HCT116 (cell line): Measurements from ENCODE around the gene AP3D1. TPM values are rescaled to one million over a fixed set of nuclear protein-coding genes. Genes with fewer than 3 reads are reported as not detected.

Experiments used
- ATAC-seq: fragments of 200-7000 bp; cut with Tn5 transposase; 2 replicates; pipeline ENCODE4 v1.9.1; 2020; ENCODE audit warnings: mild to moderate bottlenecking, moderate library complexity
- BruUV-seq: library from RNA; stranded (reverse); fragments of 400-500 nt; replicated peaks from 2 replicates; lab custom pipeline; 2021; lab: Mats Ljungman, UMichigan
- CTCF ChIA-PET: fragments of 300-600 bp; sonication (Branson Sonifier 250); formaldehyde crosslinking; loops from one replicate; lab custom pipeline; 2021; ENCODE audit warnings: antibody characterized with exemption; lab: Charles Lee
- POLR2A ChIA-PET: fragments of 300-600, 350-600 bp; sonication (Branson Sonifier 250); formaldehyde crosslinking; loops from one replicate; lab custom pipeline; 2021; ENCODE audit warnings: antibody characterized with exemption; lab: Charles Lee
- RAD21 ChIA-PET, 2 experiments: fragments of 300-600 bp; sonication (Branson Sonifier 250); formaldehyde crosslinking; loops; one replicate each; lab custom pipeline; 2023; ENCODE audit warnings: low total read pairs in 2 of 2; ENCODE audit not compliant: uncharacterized antibody in 2 of 2, unreplicated experiment in 2 of 2, low non-redundant PET in 1 of 2; lab: Charles Lee
- DNase-seq: peaks from one replicate; pipeline ENCODE4 v3.0.0-alpha.2; 2010; ENCODE audit warnings: low read depth, low spot score
- H2AFZ ChIP-seq: fragments of 200-600 bp; shearing (Covaris generic), sonication (generic); 2 replicates; pipeline ENCODE4 v1.6.1; 2017; ENCODE audit warnings: low read depth, mixed run types, mixed read lengths, antibody characterized with exemption, low read length; ENCODE audit not compliant: poor library complexity, severe bottlenecking
- H3K27ac ChIP-seq: 2 replicates; pipeline ENCODE4 v1.5.1; 2012; ENCODE audit warnings: low read depth, low read length
- H3K27me3 ChIP-seq: fragments of 200-600 bp; sonication (generic); 2 replicates; pipeline ENCODE4 v1.6.1; 2016; ENCODE audit warnings: mixed run types, low read length, mixed read lengths; ENCODE audit not compliant: insufficient read depth
- H3K36me3 ChIP-seq, 2 experiments: fragments of 200-500 bp in 1 of 2; fragments of 200-600 bp in 1 of 2; sonication (Bioruptor generic) in 1 of 2; sonication (generic) in 1 of 2; 2 replicates each; pipeline versions ENCODE4 v1.5.1 to v1.6.1; 2014 to 2016; ENCODE audit warnings: low read length in 2 of 2, inconsistent platforms in 1 of 2, mixed read lengths in 1 of 2, mixed run types in 1 of 2; ENCODE audit not compliant: insufficient read depth in 2 of 2, control insufficient read depth in 1 of 2
- H3K4me1 ChIP-seq, 2 experiments: fragments of 200-600 bp in 1 of 2; sonication (generic) in 1 of 2; 2 replicates each; pipeline versions ENCODE4 v1.5.1 to v1.6.1; 2012 to 2017; ENCODE audit warnings: low read length in 2 of 2, inconsistent platforms in 1 of 2, mild to moderate bottlenecking in 1 of 2, mixed read lengths in 1 of 2, mixed run types in 1 of 2, moderate library complexity in 1 of 2; ENCODE audit not compliant: insufficient read depth in 2 of 2, control insufficient read depth in 1 of 2
- H3K4me2 ChIP-seq: fragments of 200-600 bp; sonication (generic); 2 replicates; pipeline ENCODE4 v1.6.1; 2017; ENCODE audit warnings: mixed run types, low read length, mixed read lengths
- H3K4me3 ChIP-seq, 2 experiments: fragments of 200-600 bp in 1 of 2; sonication (generic) in 1 of 2; replicated peaks in 1 of 2; 2 replicates each; pipeline ENCODE4 v1.5.1; 2011 to 2016; ENCODE audit warnings: low read length in 2 of 2, control low read depth in 1 of 2, low read depth in 1 of 2, mild to moderate bottlenecking in 1 of 2, mixed read lengths in 1 of 2, mixed run types in 1 of 2
- H3K79me2 ChIP-seq: fragments of 200-600 bp; sonication (generic); 2 replicates; pipeline ENCODE4 v1.6.1; 2017; ENCODE audit warnings: mild to moderate bottlenecking, mixed run types, low read length, moderate library complexity, mixed read lengths; ENCODE audit not compliant: insufficient read depth
- H3K9ac ChIP-seq: fragments of 200-600 bp; sonication (generic); 2 replicates; pipeline ENCODE4 v1.6.1; 2016; ENCODE audit warnings: low read length, mixed read lengths
- H3K9me2 ChIP-seq: fragments of 200-600 bp; sonication (generic), shearing (Covaris generic); 2 replicates; pipeline ENCODE4 v1.6.1; 2017; ENCODE audit warnings: mixed run types, mild to moderate bottlenecking, moderate library complexity; ENCODE audit not compliant: insufficient read depth
- H3K9me3 ChIP-seq, 2 experiments: fragments of 200-500 bp in 1 of 2; fragments of 200-600 bp in 1 of 2; sonication (Bioruptor generic) in 1 of 2; sonication (generic) in 1 of 2; 2 replicates each; pipeline ENCODE4 v1.6.1; 2014 to 2017; ENCODE audit warnings: low read length in 2 of 2, mixed read lengths in 2 of 2, inconsistent platforms in 1 of 2, low read depth in 1 of 2, mild to moderate bottlenecking in 1 of 2, mixed run types in 1 of 2, moderate library complexity in 1 of 2; ENCODE audit not compliant: control insufficient read depth in 1 of 2, insufficient read depth in 1 of 2
- H4K20me1 ChIP-seq: fragments of 200-600 bp; sonication (generic), shearing (Covaris generic); 2 replicates; pipeline ENCODE4 v1.6.1; 2017; ENCODE audit warnings: mixed run types, mild to moderate bottlenecking, moderate library complexity; ENCODE audit not compliant: insufficient read depth
- CBX3 ChIP-seq: IDR thresholded peaks from 2 replicates; pipeline ENCODE4 v1.6.1; 2012; ENCODE audit warnings: low read depth
- CEBPB ChIP-seq: IDR thresholded peaks from 2 replicates; pipeline ENCODE4 v1.6.1; 2012; ENCODE audit warnings: low read depth
- EGR1 ChIP-seq: IDR thresholded peaks from 2 replicates; pipeline ENCODE4 v1.6.1; 2012; ENCODE audit warnings: low read depth
- ELF1 ChIP-seq: IDR thresholded peaks from 2 replicates; pipeline ENCODE4 v1.6.1; 2012; ENCODE audit warnings: low read depth, borderline replicate concordance
- EZH2 ChIP-seq: fragments of 200-600 bp; sonication (generic); IDR thresholded peaks from 2 replicates; pipeline ENCODE4 v1.6.1; 2017; ENCODE audit warnings: antibody characterized with exemption, mixed run types
- EZH2phosphoT487 ChIP-seq: fragments of 200-600 bp; IDR thresholded peaks from 2 replicates; pipeline ENCODE4 v1.6.1; 2018; ENCODE audit warnings: antibody characterized with exemption, borderline replicate concordance
- FOSL1 ChIP-seq: IDR thresholded peaks from 2 replicates; pipeline ENCODE4 v1.6.1; 2012; ENCODE audit warnings: low read depth
- JUND ChIP-seq: IDR thresholded peaks from 2 replicates; pipeline ENCODE4 v1.6.1; 2012
- POLR2A ChIP-seq: IDR thresholded peaks from 2 replicates; pipeline ENCODE4 v1.7.0; 2011; ENCODE audit warnings: borderline replicate concordance; ENCODE audit not compliant: insufficient read depth, insufficient read length; ENCODE audit errors: extremely low read depth
- POLR2AphosphoS5 ChIP-seq: IDR thresholded peaks from 2 replicates; pipeline ENCODE4 v1.6.1; 2011; ENCODE audit warnings: mild to moderate bottlenecking, low read depth, low read length, moderate library complexity
- RAD21 ChIP-seq: IDR thresholded peaks from 2 replicates; pipeline ENCODE4 v1.6.1; 2012; ENCODE audit warnings: low read depth, mild to moderate bottlenecking
- SIN3A ChIP-seq: IDR thresholded peaks from 2 replicates; pipeline ENCODE4 v1.6.1; 2012; ENCODE audit warnings: low read depth
- TCF7L2 ChIP-seq: IDR thresholded peaks from 2 replicates; pipeline ENCODE4 v1.7.0; 2011; ENCODE audit warnings: borderline replicate concordance, inconsistent platforms; ENCODE audit not compliant: insufficient read depth, insufficient read length; ENCODE audit errors: extremely low read depth
- YY1 ChIP-seq: IDR thresholded peaks from 2 replicates; pipeline ENCODE4 v1.6.1; 2011; ENCODE audit warnings: low read length, low read depth, moderate library complexity, mild to moderate bottlenecking; ENCODE audit not compliant: insufficient replicate concordance; ENCODE audit errors: extremely low read depth
- ZFX ChIP-seq: fragments of 450-650 bp; IDR thresholded peaks from 2 replicates; pipeline ENCODE4 v1.6.1; 2017
- intact Hi-C: fragments of 100-400 bp; cut with micrococcal nuclease; formaldehyde crosslinking; loops from 2 replicates; pipeline ENCODE4 v1.10.0; 2022
- total RNA-seq: library from RNA; stranded (reverse); gene quantifications from one replicate; pipeline ENCODE4 v1.2.1, GENCODE V29; 2021; ENCODE audit not compliant: unreplicated experiment
- TF ChIP-seq, protein P1 (sequence below): IDR thresholded peaks from 2 replicates; pipeline ENCODE4 v1.6.1; 2012
- TF ChIP-seq, protein P2 (sequence below): IDR thresholded peaks from 2 replicates; pipeline ENCODE4 v1.6.1; 2012
- TF ChIP-seq, protein P3 (sequence below): IDR thresholded peaks from 2 replicates; pipeline ENCODE4 v1.6.1; 2012; ENCODE audit warnings: low read depth
- TF ChIP-seq, protein P4 (sequence below): IDR thresholded peaks from 2 replicates; pipeline ENCODE4 v1.6.1; 2011; ENCODE audit warnings: mild to moderate bottlenecking, low read length, moderate library complexity; ENCODE audit not compliant: insufficient replicate concordance; ENCODE audit errors: extremely low read depth

AP3D1 gene
- total RNA-seq, 1 experiment from 2014 or later, result 137 TPM

DNA sequence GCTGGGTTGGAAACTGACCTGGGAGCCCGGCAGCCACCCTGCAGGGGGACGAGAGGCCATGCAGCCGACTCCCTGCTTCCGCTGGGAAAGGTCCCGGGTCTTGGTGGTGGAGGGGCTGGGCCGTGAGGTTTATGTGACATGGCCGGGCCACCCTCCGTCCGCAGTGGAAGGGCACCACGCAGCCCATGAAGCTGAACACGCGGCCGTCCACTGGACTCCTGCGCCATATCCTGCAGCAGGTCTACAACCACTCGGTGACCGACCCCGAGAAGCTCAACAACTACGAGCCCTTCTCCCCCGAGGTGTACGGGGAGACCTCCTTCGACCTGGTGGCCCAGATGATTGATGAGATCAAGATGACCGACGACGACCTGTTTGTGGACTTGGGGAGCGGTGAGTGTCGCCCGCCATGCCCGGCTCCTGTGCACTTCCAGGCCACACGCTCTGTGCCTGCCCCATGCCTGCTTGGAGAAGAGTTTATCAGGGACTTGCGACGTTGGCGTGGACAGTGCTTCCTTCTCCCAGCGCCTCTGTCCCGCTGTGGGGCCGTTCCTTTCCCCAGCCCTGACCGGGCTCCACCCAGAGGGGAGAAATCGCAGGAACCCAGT, 39.6 kb upstream of the AP3D1 start (continued):
- TF ChIP-seq CEBPB (no peak), SIN3A (no peak), EZH2phosphoT487 (no peak), POLR2A (no peak), EZH2 (no peak)
- TF ChIP-seq, protein P1, sequence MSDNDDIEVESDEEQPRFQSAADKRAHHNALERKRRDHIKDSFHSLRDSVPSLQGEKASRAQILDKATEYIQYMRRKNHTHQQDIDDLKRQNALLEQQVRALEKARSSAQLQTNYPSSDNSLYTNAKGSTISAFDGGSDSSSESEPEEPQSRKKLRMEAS, result no peak

DNA sequence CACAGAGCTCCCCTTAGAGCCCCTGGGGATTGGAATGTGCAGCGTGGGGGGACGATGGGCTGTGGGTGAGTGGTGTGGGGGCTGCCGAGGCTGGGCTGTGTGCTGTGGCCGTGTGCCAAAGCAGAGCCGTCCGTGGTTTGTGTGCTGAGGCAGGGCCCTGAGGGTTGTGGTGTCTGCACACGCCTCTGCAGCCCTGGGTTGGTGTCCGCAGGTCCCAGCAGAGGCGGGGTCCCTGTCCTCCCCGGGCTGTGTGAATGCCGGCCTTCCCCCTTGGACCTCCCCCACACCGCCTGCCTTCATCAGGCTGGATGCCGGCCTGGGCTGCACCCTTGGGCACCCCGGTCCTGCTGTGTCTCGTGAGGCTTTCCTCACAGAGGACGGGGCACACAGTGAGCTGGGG, 38.5 kb upstream of the AP3D1 start:
- H3K4me1 ChIP-seq, result no peaks in the 10 kb centered on the region
- no peaks in the 10 kb centered on the region for H3K27me3 ChIP-seq
- H3K9ac ChIP-seq, result no peak overlapping the region
- TF ChIP-seq FOSL1, result no peak
- TF ChIP-seq EZH2, result no peak
- no peak for TF ChIP-seq SIN3A
- TF ChIP-seq, protein P2, sequence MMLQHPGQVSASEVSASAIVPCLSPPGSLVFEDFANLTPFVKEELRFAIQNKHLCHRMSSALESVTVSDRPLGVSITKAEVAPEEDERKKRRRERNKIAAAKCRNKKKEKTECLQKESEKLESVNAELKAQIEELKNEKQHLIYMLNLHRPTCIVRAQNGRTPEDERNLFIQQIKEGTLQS, result no peak
- no peak for TF ChIP-seq EGR1
- TF ChIP-seq, protein P3, sequence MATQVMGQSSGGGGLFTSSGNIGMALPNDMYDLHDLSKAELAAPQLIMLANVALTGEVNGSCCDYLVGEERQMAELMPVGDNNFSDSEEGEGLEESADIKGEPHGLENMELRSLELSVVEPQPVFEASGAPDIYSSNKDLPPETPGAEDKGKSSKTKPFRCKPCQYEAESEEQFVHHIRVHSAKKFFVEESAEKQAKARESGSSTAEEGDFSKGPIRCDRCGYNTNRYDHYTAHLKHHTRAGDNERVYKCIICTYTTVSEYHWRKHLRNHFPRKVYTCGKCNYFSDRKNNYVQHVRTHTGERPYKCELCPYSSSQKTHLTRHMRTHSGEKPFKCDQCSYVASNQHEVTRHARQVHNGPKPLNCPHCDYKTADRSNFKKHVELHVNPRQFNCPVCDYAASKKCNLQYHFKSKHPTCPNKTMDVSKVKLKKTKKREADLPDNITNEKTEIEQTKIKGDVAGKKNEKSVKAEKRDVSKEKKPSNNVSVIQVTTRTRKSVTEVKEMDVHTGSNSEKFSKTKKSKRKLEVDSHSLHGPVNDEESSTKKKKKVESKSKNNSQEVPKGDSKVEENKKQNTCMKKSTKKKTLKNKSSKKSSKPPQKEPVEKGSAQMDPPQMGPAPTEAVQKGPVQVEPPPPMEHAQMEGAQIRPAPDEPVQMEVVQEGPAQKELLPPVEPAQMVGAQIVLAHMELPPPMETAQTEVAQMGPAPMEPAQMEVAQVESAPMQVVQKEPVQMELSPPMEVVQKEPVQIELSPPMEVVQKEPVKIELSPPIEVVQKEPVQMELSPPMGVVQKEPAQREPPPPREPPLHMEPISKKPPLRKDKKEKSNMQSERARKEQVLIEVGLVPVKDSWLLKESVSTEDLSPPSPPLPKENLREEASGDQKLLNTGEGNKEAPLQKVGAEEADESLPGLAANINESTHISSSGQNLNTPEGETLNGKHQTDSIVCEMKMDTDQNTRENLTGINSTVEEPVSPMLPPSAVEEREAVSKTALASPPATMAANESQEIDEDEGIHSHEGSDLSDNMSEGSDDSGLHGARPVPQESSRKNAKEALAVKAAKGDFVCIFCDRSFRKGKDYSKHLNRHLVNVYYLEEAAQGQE, result no peak
- TF ChIP-seq RAD21, result no peak
- TF ChIP-seq JUND, result no peak
- no peak for TF ChIP-seq ZFX
- TF ChIP-seq YY1, result no peak
- no peak for TF ChIP-seq CEBPB
- no peak for TF ChIP-seq ELF1
- TF ChIP-seq, protein P4, sequence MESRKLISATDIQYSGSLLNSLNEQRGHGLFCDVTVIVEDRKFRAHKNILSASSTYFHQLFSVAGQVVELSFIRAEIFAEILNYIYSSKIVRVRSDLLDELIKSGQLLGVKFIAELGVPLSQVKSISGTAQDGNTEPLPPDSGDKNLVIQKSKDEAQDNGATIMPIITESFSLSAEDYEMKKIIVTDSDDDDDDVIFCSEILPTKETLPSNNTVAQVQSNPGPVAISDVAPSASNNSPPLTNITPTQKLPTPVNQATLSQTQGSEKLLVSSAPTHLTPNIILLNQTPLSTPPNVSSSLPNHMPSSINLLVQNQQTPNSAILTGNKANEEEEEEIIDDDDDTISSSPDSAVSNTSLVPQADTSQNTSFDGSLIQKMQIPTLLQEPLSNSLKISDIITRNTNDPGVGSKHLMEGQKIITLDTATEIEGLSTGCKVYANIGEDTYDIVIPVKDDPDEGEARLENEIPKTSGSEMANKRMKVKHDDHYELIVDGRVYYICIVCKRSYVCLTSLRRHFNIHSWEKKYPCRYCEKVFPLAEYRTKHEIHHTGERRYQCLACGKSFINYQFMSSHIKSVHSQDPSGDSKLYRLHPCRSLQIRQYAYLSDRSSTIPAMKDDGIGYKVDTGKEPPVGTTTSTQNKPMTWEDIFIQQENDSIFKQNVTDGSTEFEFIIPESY, result no peak
- no peak for TF ChIP-seq CBX3
- TF ChIP-seq POLR2AphosphoS5, result no peak
- TF ChIP-seq TCF7L2, result no peak
- TF ChIP-seq, all 23 proteins: peak for 0
- ChIA-PET RAD21 (no interaction called here), CTCF (no interaction called here), POLR2A (no interaction called here)
- Histone ChIP-seq H3K79me2 (peaks cover 68% of the 10 kb centered on the region), H3K27ac (no peak overlapping the region), H4K20me1 (no peaks in the 10 kb centered on the region), H2AFZ (no peak overlapping the region), H3K4me2 (no peak overlapping the region), H3K9me2 (no peaks in the 10 kb centered on the region), H3K4me3 (no peak overlapping the region), H3K36me3 (peaks cover 26 to 58% of the 10 kb centered on the region in 2 experiments; a peak in 3 of 4 replicates), H3K9me3 (no peaks in the 10 kb centered on the region)
- DNase-seq (no peak), ATAC-seq (no peak)
- no TSS peak for BruUV-seq
- intact Hi-C loops, result no loop called here
